Fibroblast of gingiva (primary cell): ENCODE measurements around the gene PSMB3.
A peak's percentile ranks its signal among the peaks of the same experiment; 100 is the strongest.

Experiments
- DNase-seq: peaks from one replicate; pipeline ENCODE4 v3.0.0-alpha.2; 2011; ENCODE audit warnings: low read depth

PSMB3 gene

DNA sequence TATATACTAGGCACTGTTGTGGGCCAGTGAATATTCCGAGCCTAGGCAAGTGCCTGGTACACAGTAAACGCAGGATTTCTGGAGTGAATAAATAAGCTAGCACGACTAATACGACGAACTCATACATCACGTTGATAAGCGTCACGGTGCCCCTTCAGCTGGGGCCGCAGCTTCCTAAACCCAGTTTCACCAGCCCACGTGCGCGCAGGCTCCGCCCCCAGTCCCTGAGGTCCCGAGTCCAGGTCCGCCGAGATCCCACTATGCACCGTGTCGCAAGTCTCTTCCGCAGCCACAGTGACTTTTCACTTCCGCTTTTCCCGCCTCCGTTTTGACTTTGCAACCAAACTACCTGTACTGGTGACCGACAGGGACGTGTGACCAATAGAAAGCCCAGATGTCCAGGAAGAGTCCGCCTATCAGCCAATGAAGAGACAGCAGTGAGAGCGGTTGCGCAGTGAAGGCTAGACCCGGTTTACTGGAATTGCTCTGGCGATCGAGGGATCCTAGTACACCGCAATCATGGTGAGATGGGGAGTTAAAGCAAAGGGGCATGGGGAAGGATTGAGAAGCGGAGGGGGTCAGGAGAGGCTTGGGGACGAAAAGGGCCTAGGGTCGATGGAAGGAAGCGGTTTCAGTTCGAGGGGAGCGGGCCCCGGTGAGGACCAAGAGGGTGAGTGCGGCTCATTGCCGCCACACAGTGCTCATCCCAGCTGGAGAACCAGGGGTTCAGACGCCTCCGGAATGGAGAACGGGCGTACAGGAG, at the start of gene PSMB3:
PSMB3 (plus strand) TSS at position 434 of the 763 bp plus-strand sequence; CDS start at position 520, 86 bp downstream.
- DNase-seq, result peak; percentile 99

DNA sequence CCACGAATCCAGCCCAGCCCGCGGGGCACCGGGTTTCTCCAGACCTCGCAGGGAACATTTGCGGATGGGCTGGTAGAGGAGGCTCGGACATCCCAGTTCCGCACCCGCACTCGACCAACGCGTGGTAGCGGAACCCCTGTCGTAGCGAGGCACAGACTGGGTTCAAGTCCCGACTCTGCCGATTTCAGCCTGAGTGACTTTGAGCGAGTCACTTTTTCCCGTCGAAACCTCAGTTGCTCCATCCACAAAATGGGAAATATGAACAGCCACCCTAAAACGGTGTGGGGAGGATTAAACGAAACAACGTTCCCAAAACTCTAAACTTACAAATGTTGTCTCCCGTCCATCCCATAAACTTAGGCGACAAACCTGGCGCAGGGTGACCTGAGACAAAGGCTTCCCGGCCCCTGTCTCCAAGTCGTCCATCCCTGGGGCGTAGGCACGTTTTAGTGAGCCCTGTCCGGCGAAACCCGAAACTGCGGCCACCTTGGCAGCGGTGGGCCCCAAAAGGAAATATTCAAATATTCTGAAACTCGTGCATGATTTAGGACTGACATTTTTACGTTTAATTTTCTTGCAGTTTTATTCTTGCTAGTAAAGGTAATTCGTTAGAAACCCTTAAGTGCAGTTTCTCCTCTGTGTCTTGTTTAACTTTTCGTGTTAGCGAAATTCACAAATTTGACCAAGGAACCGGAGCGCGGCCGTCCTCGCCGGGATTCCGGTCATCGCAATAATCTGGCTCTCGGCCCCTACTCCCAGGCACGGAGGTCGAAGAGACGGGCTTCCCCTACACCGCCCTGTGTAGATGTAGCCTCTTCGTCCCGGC, 49.4 kb upstream of the PSMB3 start:
- DNase-seq, result no peak

DNA sequence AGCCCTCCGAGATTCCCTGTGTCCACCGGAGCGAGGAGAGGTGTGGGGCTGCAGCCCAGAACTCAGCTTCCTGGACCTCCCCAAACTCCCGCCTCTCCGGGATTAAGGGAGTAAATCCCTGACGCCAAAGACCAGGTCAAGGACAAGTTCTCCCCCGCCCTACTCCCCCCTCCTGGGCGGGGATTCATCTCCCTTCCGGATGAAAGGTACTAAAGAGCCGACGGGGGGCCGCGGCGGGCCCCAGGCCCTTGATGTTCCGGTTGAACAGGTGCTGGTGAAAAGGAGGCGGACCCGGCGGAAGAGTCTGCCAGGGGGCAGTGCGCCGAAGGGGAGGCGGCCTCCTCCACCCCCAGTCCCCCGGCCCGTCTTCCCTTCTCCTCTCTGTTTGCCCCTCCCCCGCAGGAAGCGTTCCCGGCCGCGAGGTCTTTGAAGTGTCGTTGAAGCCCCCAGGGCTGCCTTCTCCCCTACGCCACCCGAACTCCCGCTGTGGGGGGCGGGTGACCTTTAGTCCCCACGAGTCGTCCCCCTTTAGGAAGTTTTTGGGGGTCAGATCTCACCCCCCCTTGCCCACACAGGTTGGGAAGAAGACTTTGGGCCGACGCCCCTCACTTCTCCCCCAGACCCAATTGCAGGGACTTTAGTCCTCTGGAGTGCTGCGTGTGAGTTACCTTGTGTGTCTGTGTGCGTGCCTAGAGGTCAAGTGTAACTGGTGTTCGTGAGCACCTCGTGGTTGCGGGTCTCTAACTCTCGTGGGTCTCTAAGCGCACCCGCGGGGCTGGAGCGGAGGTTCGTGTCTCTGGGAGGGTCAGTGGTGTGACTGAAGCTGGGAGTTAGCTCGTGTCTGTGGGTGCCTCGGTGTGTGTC, 48.6 kb upstream of the PSMB3 start:
- peak; percentile 6 for DNase-seq

DNA sequence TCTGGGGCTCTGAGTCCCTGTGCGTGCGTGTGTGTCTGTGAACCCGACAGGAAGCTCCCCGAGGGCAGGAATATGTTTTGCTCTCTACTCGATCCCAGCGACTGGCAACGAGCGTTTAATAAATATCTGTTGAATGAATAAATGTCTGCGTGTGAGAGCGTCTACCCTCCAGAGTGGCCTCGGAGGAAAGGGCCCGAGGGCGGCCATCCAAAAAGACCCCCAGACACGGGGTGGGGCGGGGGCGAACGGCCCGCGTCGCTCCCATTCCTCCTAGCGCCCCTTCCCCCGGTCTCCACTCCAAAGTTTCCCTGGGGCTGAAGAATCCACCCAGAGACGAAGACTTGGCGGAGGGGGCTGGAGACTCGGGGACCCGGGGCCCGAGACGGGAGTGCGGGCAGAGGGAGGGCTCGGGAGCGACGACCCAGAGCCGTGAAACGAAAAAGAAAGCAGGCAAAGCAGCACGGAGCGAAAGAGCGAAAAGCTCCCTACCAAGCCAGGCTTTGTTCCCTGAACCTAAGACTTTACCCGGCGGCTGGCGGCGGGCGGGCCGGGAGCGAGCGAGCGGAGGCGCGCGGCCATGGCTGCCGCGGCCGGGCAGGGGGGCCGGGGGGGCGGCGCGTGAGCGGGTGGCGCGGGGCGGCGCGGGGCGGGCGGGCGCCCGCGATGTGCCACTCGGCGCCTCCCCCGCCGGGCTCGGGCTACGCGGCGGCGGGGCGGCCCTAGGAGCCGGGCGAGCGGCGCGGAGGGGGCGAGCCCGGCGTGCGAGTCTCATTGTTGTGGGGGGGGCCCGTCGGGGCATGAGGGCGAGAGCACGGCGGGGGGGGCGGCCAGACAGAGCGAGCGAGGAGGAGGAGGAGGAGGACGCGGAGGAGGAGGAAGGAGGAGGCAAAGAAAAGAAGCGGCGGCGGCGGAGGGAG, 47.7 kb upstream of the PSMB3 start, which contains the start of gene MLLT6:
MLLT6 (plus strand) TSS at position 668 of the 917 bp plus-strand sequence. CDS start 360 bp downstream, outside the sequence.
- peak; percentile 80 for DNase-seq

DNA sequence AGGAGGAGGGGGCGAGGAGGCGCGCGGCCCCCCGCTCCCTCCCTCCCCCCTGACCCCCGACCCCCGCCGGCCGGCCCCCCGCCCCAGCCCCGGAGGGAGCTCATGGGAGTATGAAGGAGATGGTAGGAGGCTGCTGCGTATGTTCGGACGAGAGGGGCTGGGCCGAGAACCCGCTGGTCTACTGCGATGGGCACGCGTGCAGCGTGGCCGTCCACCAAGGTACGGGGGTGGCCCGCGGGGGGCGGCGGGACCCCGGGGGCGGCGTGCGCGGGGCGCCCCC, 47.1 kb upstream of the PSMB3 start:
- DNase-seq, result no peak

DNA sequence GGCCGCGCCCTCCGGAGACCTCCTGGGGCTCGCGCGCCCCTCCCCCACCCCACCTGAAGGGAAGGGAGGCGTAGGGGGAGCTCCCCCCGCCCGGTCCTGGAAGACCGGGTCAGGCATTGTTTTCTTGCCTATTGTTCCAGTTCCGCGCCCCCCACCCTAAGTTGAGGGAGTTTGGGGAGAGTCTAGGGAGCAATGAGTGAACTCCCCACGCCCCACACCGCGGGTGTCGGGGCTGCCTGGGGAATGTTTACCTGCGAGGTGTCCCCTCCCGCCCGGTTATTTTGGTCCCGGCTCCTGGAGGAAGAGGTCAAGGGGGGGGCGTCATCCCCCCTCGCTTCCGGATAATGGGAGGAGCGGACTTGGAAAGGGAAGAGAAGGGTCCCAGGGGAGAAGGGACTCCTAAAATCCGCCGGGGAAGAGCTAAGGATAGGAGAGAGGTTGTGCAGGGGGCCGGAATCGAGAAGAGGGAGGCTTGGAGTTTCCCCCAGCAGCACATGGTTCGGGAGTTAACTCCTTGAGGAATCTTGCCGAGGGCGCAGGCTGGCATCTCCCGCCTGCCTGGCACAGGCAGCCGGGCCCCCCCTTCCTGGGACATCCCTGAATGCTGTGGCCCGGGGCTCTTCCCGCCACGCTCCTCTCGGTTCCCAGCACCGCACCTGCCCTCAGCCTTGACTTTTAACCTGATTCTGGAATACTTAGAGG, 46.6 kb upstream of the PSMB3 start:
- DNase-seq, result peak; percentile 39

DNA sequence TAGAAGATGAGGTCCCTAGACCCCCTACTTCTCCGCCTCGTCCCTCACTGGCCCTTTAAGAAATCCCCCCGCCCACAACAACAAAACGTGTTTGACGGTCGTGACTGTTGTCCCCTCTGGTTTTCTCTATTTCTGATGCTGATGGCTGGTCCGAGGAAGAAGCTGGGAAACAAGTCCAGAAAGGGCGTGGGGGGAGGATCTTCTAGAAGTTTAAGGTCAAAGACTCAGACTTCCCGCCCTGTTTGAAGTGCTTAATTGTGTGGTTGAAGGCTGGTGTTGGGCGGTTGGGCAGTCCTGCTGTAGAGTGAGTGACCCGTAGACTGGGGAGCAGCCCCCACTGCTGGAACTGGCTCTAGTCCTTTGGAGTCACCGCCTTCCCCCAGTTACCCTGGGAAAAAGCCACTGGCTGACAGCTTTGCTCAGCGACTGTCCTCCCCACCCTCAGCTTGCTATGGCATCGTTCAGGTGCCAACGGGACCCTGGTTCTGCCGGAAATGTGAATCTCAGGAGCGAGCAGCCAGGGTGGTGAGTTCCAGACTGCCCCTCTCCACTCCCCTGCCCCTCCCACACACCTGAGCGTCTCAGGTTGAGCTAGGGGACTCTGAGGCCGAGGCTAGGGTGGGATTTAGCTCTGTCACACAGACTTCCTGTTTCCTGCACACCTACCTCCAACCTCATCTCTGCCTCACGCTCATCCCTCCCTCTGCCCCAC, 45.9 kb upstream of the PSMB3 start:
- no peak for DNase-seq

DNA sequence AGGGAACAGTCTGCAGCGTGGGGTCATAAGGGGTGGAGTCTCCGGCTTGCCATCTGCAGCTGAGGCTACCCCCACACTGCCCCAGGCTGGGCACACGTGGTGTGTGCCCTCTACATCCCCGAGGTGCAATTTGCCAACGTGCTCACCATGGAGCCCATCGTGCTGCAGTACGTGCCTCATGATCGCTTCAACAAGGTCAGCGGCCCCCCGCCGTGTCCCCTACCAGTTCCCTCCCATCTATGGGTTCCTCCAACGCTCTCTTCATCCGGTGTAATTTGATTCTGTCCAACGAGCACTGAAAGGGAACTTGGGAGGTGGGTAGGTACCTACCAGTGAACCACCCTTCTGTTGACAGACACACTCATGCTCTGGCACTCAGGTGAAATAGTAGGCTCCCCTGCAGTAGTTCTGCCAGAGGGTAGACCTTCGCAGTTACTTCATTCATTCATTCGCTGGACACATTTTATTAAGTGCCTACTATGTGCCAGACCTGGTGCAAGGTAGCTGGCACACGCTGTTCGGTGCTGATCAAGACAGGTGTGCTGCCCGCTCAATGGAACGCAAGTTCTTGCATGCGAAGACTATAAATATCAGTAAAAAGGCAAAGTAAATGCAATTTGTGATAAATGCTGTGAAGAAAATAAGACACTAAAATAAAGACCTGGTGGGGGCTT, 44.7 kb upstream of the PSMB3 start:
- DNase-seq, result no peak

DNA sequence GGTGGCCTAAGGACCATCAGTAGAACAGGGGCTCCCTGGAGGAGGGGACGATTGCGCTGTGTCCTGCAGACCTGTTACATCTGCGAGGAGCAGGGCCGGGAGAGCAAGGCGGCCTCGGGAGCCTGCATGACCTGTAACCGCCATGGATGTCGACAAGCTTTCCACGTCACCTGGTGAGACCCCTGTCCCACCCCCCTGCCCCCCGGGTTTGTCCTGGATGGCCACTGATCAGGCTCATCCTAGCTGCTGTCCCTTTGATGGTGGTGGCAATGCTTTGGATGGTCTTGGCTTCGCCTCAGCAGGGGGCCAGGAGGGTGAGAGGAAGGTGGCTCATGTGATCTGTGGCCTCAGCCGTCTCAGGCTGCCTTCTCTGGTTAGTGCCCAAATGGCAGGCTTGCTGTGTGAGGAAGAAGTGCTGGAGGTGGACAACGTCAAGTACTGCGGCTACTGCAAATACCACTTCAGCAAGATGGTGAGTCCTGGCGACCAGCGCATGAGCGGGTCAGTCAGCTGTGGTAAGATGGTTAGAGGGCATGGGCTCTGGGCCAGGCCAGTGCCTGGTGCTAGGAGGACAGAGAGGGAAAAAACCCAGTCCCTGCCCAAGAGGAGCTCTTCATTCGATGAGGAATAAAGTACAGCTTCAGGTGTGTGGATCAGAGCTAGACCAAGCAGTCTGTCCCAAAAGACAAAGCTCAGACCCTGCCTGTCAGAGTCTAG, 43.3 kb upstream of the PSMB3 start:
- DNase-seq, result no peak

DNA sequence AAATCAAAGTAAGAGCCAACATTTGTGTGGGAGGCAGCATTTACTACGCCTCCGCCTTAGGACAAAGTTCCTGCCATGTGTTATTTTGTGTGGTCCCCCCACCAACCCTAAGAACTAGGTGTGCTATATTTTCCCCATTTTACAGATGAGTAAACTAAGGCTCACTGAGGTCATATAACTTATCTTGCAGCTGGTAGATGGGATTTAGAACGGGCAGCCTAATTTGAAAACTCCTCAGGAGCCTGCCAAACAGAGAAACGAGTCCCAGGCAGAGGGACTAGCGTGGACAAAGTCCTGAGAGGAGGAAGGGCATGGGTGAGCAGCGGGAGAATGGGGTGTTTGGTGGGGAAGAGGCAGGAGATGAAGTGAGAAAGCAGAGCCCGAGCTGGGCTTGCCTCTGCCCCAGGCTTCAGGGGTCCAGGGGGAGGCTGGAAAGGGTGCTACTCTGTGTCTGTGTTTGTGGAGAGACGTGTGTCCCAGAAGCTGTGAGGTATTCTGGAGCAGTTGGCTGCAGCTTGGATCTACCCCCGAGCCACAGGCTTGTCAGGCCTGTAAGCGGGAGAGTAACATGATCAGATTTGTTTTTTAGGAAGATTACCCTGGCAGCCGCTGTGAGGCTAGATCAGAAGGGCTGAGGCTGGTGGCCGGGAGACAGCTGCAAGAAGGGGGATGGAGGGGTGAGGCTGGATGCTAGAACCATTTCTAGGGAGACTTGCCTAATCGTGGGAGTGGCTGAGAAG, 42.5 kb upstream of the PSMB3 start:
- DNase-seq, result no peak

DNA sequence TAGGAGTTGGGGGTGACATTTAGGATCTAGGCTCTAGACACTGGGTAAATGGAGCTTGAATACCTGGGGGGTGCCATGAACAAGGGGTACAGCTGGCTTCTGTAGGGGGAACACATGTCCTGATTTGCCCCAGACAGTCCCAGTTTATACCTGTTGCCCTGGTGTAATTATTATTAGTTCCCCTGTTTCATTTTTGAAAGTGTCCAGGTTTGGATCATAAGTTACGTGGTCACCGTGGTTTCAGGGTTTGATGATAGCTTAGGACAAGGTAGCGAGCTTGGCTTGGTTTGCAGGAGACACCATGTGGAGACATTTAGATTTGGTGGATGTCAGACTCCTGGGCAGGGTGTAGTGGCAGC, 42.0 kb upstream of the PSMB3 start:
- no peak for DNase-seq

DNA sequence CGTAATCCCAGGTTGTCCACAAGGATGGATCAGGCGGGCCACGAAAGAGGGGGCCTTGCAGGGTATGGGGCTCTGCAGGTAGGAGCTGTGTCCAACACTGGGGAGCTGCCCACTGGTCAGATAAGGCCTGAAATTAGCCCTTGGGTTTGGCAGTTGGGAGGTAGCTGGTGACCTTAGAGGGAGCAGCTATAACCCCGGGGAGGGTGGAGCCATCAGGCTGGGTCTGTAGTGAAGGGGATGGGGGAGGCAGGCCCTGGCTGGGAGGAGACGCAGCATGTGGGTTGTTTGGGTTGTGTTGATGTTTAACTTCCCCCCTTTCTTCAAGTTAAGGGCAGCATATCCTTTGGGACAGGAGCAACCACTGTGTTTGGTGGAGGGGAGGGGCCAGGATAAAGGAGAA, 41.6 kb upstream of the PSMB3 start:
- no peak for DNase-seq

DNA sequence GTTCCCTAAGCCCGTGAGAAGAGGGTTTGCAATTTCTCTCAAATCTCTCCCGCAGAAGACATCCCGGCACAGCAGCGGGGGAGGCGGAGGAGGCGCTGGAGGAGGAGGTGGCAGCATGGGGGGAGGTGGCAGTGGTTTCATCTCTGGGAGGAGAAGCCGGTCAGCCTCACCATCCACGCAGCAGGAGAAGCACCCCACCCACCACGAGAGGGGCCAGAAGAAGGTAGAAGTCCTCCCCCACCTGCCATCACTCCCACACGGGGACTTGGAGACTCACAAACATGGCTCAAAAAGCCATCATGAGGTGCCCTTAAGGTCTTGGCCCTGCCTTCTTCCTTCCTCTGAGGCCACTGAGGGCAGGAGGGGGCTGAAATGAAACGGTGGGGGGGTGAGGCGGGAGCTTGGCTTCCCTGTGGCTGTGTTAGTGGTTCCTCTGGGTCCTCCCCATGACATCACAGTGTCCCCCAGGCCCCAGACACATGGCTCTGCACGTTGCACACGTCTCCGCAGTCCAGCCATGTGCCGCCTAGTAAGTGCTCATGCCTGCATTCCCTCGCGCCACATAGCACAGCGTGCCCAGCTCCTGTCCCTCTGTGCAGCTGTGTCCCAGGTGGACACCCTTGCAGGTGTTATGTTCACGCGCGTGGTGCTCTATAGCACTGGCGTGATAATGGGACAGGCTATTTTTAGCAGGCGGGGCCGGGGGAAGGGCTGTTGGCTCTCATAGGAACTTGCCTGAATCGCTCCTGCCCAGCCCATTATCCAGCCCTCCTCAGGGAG, 40.6 kb upstream of the PSMB3 start:
- no peak for DNase-seq

DNA sequence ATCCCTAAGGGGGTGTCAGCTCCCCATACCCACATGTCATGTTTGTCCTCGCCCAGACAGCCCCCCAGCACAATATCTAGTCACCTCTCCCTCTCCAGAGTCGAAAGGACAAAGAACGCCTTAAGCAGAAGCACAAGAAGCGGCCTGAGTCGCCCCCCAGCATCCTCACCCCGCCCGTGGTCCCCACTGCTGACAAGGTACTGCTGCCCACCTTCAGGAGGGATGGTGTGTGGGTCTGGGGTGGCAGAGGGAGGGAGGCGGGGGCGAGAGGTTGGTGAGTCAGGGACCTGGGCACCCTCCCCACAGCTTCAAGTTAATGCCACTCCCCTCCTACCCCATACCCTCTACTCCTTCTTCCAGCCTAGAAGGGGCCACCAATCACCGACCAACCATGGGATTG, 39.9 kb upstream of the PSMB3 start:
- no peak for DNase-seq

DNA sequence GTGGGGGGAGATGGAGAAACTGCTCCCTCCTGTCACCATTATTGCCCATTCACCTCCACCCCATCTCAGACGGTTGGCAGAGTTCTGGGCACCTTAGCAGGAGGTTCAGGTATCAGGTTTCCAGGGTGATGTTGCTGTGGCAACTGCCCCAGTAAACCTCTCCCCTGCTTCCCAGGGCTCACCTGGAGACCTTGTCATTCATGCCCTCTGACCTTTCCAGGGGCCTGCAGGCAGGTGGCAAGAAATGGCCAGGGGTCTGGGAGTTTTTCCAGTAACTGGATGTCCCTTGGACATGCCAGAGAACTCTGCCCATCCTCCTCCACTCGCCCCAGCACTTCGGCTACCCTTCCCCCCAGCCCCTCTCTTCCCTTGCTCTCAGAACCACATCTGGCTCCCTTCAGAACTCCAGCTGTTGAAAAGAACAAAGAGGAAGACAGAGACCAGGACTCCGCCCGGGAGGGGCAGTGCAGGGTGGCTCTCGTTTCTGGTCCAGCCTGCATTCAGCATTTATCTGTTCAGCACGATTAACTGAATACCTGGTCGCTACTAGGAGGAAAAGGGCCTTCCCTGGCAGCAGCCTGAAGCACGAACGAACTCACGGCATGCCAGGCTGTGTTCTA, 39.0 kb upstream of the PSMB3 start:
- DNase-seq, result no peak

DNA sequence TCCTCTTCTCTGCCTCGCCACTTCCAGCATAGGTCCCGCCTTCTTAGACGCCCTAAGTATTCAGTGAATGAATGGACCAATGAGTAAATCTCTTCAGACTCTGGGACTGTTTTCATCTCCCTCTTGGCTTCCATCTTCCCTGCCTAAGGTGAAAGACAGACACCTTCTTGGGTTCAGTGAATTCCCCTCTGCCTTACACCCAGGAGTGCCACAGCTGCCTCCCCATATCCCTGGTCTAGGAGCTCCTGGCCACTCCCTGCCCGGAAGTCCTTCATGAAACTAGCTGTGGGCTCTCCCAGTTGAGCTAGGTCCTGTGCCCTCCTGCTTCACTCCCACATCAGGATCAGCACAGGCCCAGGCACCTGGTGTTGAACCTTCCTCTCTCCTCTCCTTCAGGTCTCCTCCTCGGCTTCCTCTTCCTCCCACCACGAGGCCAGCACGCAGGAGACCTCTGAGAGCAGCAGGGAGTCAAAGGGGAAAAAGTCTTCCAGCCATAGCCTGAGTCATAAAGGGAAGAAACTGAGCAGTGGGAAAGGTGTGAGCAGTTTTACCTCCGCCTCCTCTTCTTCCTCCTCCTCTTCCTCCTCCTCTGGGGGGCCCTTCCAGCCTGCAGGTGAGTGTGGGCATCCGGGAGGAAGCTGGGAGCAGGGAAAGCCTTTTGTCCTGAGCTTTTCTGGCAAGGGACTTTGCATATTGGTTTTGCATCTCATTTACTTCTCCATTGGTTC, 37.2 kb upstream of the PSMB3 start:
- DNase-seq, result no peak
